Caco-2 (cell line): Measurements from ENCODE around the gene DOK1. TPM values are rescaled to one million over a fixed set of nuclear protein-coding genes. Genes with fewer than 3 reads are reported as not detected.
A peak's percentile ranks its signal among the peaks of the same experiment; 100 is the strongest.

Experiments
- BruUV-seq: library from RNA; stranded (reverse); fragments of 400-500 nt; replicated peaks from 2 replicates; lab custom pipeline; 2021; lab: Mats Ljungman, UMichigan
- CTCF ChIA-PET: fragments of 300-600 bp; sonication (Branson Sonifier 250); formaldehyde crosslinking; loops from one replicate; lab custom pipeline; 2022; ENCODE audit warnings: antibody characterized with exemption; lab: Charles Lee
- POLR2A ChIA-PET: fragments of 300-600 bp; sonication (Branson Sonifier 250); formaldehyde crosslinking; loops from one replicate; lab custom pipeline; 2022; ENCODE audit warnings: antibody characterized with exemption; lab: Charles Lee
- DNase-seq, 2 experiments: peaks; one replicate each; pipeline versions ENCODE4 v3.0.0 to v3.0.0-alpha.2; 2020 to 2022
- H3K27me3 ChIP-seq: replicated peaks from 2 replicates; pipeline ENCODE4 v1.6.0; 2011; ENCODE audit warnings: low read length; ENCODE audit not compliant: control insufficient read depth, insufficient read depth
- H3K36me3 ChIP-seq: 2 replicates; pipeline ENCODE4 v1.5.1; 2011; ENCODE audit warnings: low read length; ENCODE audit not compliant: control insufficient read depth, insufficient read depth
- H3K4me1 ChIP-seq: fragments of 250-450 bp; sonication (Bioruptor Pico); 2 replicates; pipeline ENCODE4 v1.5.1; 2020; ENCODE audit warnings: mild to moderate bottlenecking
- H3K4me3 ChIP-seq: 2 replicates; pipeline ENCODE4 v1.5.1; 2011; ENCODE audit warnings: low read depth, mild to moderate bottlenecking, control low read depth, low read length
- H3K9me3 ChIP-seq: fragments of 250-450 bp; sonication (Bioruptor Pico); 2 replicates; pipeline ENCODE4 v1.5.1; 2020; ENCODE audit warnings: mild to moderate bottlenecking, moderate library complexity
- H3K27ac Mint-ChIP-seq: one replicate; pipeline ENCODE4 v1.8.0; 2022; ENCODE audit warnings: mixed read lengths; ENCODE audit not compliant: unreplicated experiment
- H3K27me3 Mint-ChIP-seq: one replicate; pipeline ENCODE4 v1.8.0; 2022; ENCODE audit warnings: mixed read lengths; ENCODE audit not compliant: insufficient read depth, unreplicated experiment
- H3K36me3 Mint-ChIP-seq: one replicate; pipeline ENCODE4 v1.8.0; 2022; ENCODE audit warnings: mild to moderate bottlenecking, mixed read lengths; ENCODE audit not compliant: insufficient read depth, unreplicated experiment
- H3K4me1 Mint-ChIP-seq: one replicate; pipeline ENCODE4 v1.8.0; 2022; ENCODE audit warnings: low read depth, mixed read lengths; ENCODE audit not compliant: unreplicated experiment
- H3K4me3 Mint-ChIP-seq: one replicate; pipeline ENCODE4 v1.8.0; 2022; ENCODE audit warnings: mild to moderate bottlenecking, moderate library complexity, mixed read lengths; ENCODE audit not compliant: unreplicated experiment
- H3K9me3 Mint-ChIP-seq: one replicate; pipeline ENCODE4 v1.8.0; 2022; ENCODE audit warnings: mixed read lengths; ENCODE audit not compliant: unreplicated experiment
- intact Hi-C: fragments of 100-400 bp; cut with micrococcal nuclease; formaldehyde crosslinking; loops from one replicate; pipeline ENCODE4 v1.10.0; 2022; ENCODE audit not compliant: unreplicated experiment
- total RNA-seq: library from RNA; stranded (reverse); gene quantifications from 2 replicates; pipeline ENCODE4 v1.2.3, GENCODE V29; 2022
- TF ChIP-seq, protein P1 (sequence below), 2 experiments: fragments of 200-600 bp in 1 of 2; IDR thresholded peaks; 1 replicate in 1 of 2; 2 replicates in 1 of 2; pipeline versions ENCODE4 v1.5.1 to v1.8.0; 2011 to 2022; ENCODE audit warnings: antibody characterized with exemption in 1 of 2, control low read depth in 1 of 2, inconsistent platforms in 1 of 2, low read depth in 1 of 2, low read length in 1 of 2, mild to moderate bottlenecking in 1 of 2, moderate library complexity in 1 of 2; ENCODE audit not compliant: insufficient read depth in 1 of 2, severe bottlenecking in 1 of 2, unreplicated experiment in 1 of 2

The DOK1 gene
- total RNA-seq, 1 experiment from 2014 or later = 5.1 TPM

- Mint-ChIP-seq H3K9me3 (no peaks in the 10 kb centered on the region), H3K36me3 (no peaks in the 10 kb centered on the region), H3K27me3 (no peaks in the 10 kb centered on the region), H3K4me1 (peaks cover 22% of the 10 kb centered on the region), H3K4me3 (no peak overlapping the region), H3K27ac (no peak overlapping the region)
- H3K9me3 ChIP-seq = no peaks in the 10 kb centered on the region
- intact Hi-C loops = loop anchor here (5.0 kb wide), 1 partner anchor 333 kb away; no protein-coding TSS in a partner anchor
- POLR2A ChIA-PET = no interaction called here
- CTCF ChIA-PET = interaction anchor here (1.0 to 1.9 kb wide), 3 partner anchors 11 to 54 kb away, joined by 3 to 5 read pairs (median 4); no protein-coding TSS in a partner anchor
- no TSS peak for BruUV-seq
- no peaks in the 10 kb centered on the region for H3K4me1 ChIP-seq
- H3K4me3 ChIP-seq = no peak overlapping the region
- DNase-seq = no peak
- TF ChIP-seq, protein P1, sequence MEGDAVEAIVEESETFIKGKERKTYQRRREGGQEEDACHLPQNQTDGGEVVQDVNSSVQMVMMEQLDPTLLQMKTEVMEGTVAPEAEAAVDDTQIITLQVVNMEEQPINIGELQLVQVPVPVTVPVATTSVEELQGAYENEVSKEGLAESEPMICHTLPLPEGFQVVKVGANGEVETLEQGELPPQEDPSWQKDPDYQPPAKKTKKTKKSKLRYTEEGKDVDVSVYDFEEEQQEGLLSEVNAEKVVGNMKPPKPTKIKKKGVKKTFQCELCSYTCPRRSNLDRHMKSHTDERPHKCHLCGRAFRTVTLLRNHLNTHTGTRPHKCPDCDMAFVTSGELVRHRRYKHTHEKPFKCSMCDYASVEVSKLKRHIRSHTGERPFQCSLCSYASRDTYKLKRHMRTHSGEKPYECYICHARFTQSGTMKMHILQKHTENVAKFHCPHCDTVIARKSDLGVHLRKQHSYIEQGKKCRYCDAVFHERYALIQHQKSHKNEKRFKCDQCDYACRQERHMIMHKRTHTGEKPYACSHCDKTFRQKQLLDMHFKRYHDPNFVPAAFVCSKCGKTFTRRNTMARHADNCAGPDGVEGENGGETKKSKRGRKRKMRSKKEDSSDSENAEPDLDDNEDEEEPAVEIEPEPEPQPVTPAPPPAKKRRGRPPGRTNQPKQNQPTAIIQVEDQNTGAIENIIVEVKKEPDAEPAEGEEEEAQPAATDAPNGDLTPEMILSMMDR (IDR thresholded peaks at IDR 0.05; ENCODE audit: insufficient read depth in 1 of 2, low read depth in 1 of 2, low read length in 1 of 2, severe bottlenecking in 1 of 2, unreplicated experiment in 1 of 2) = no peak
- no peaks in the 10 kb centered on the region for H3K27me3 ChIP-seq
- no peaks in the 10 kb centered on the region for H3K36me3 ChIP-seq
Observed at GRCh38 chr2:74585406-74586185, 31.1 kb downstream of the DOK1 start.

DNA sequence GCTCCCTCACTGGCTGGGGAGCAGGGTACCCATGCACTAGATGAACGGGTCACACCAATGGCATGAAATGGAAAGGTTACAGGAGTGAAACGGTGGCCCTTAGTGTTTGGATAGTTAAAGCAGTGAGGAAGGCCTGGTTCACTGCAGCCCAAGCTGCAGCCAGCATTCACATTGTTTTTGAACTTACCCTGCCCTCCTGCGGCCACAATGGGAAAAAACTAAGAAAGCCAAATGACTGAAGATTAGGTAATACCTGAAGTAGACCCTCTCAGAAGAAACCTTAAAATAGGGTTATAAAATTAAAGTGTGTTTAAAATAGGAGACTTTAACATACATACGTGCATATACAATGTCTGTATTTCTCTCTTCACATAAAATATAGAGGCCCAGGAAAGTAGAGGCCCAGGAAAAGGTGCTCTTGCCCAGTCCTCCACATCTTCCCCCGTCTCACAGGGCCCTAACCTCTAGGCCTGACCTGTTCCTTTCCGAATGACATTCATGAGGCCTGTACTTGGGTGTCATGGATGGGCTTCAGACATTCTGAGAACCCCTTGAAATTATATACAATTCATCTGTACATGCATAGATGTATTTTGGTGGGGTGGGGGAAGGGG is 33.3 kb downstream of the DOK1 start:
- Histone ChIP-seq H3K27me3 (no peaks in the 10 kb centered on the region), H3K9me3 (no peaks in the 10 kb centered on the region), H3K4me3 (no peak overlapping the region), H3K36me3 (no peaks in the 10 kb centered on the region), H3K4me1 (no peaks in the 10 kb centered on the region)
- no peak overlapping the region for H3K4me3 Mint-ChIP-seq
- no TSS peak for BruUV-seq
- CTCF ChIA-PET = interaction anchor here (0.6 to 1.6 kb wide), 6 partner anchors 29 to 253 kb away, joined by 3 to 8 read pairs (median 5); partner anchors contain the start of genes AUP1, HTRA2 and PCGF1
- peak; percentile 71 to 75 for DNase-seq
- no peaks in the 10 kb centered on the region for H3K36me3 Mint-ChIP-seq
- intact Hi-C loops = loop anchor here (1.0 to 5.0 kb wide), 7 partner anchors 38 to 335 kb away; partner anchors contain the start of genes AUP1, HTRA2, MRPL53 and PCGF1
- TF ChIP-seq, protein P1 (IDR thresholded peaks at IDR 0.05; ENCODE audit: insufficient read depth in 1 of 2, low read depth in 1 of 2, low read length in 1 of 2, severe bottlenecking in 1 of 2, unreplicated experiment in 1 of 2) = peak; percentile 64 to 79
- peaks cover 4% of the 10 kb centered on the region for H3K27me3 Mint-ChIP-seq
- H3K4me1 Mint-ChIP-seq = peaks cover 22% of the 10 kb centered on the region
- POLR2A ChIA-PET = interaction anchor here (0.6 to 0.7 kb wide), 2 partner anchors 22 to 54 kb away, joined by 3 to 4 read pairs; no protein-coding TSS in a partner anchor
- H3K9me3 Mint-ChIP-seq = no peaks in the 10 kb centered on the region
- H3K27ac Mint-ChIP-seq = no peak overlapping the region

DNA sequence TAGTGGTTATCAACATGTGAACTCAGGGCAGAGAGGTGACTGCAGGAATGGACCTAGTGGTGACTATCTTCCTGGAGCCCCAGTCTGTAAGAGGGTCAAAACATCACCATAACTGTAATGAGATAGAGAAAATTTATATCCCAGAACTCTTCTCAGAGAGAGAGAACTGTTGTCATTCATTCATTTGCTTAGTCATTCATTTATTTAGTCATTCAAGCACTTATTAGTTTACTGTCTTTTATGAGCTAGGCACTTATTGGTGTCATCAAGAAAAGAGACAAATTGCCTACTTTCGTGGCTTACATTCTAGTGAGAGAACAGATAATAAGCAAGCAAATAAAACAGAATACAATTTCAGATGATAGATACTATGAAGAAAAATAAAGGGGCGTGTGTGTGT is 34.1 kb downstream of the DOK1 start:
- Mint-ChIP-seq H3K36me3 (no peaks in the 10 kb centered on the region), H3K4me1 (peaks cover 16% of the 10 kb centered on the region), H3K9me3 (no peaks in the 10 kb centered on the region), H3K27ac (no peak overlapping the region), H3K27me3 (peaks cover 6% of the 10 kb centered on the region), H3K4me3 (no peak overlapping the region)
- Histone ChIP-seq H3K36me3 (no peaks in the 10 kb centered on the region), H3K4me1 (0 out of 2 replicates have a peak, but pooled peaks cover under 1% of the 10 kb centered on the region), H3K4me3 (no peak overlapping the region), H3K27me3 (no peaks in the 10 kb centered on the region), H3K9me3 (no peaks in the 10 kb centered on the region)
- no peak for DNase-seq
- CTCF ChIA-PET = interaction anchor here (0.6 to 2.0 kb wide), 4 partner anchors 30 to 106 kb away, joined by 3 to 7 read pairs (median 6); partner anchors contain the start of genes CCDC142, LOXL3 and TTC31
- BruUV-seq = no TSS peak
- TF ChIP-seq, protein P1 (IDR thresholded peaks at IDR 0.05; ENCODE audit: insufficient read depth in 1 of 2, low read depth in 1 of 2, low read length in 1 of 2, severe bottlenecking in 1 of 2, unreplicated experiment in 1 of 2) = no peak
- intact Hi-C loops = loop anchor here (5.0 kb wide), 1 partner anchor 336 kb away; no protein-coding TSS in a partner anchor
- POLR2A ChIA-PET = interaction anchor here (0.6 kb wide), 2 partner anchors 23 to 29 kb away, joined by 3 to 4 read pairs; no protein-coding TSS in a partner anchor
